Muscle layer of colon (tissue), 2 donors: ENCODE measurements around the gene REXO1.

ENCODE experiments used
- H3K27ac ChIP-seq: one replicate; pipeline ENCODE4 v1.7.0; 2013; ENCODE audit warnings: low read depth, mild to moderate bottlenecking, low read length, moderate library complexity
- H3K27me3 ChIP-seq, 2 donors: one replicate each; pipeline ENCODE4 v1.7.0; 2013; ENCODE audit warnings: low read length in 2 of 2, mild to moderate bottlenecking in 2 of 2; ENCODE audit not compliant: insufficient read depth in 2 of 2, control insufficient read depth in 1 of 2
- H3K36me3 ChIP-seq: one replicate; pipeline ENCODE4 v1.7.0; 2013; ENCODE audit warnings: mild to moderate bottlenecking, low read length; ENCODE audit not compliant: insufficient read depth
- H3K4me1 ChIP-seq: one replicate; pipeline ENCODE4 v1.7.0; 2013; ENCODE audit warnings: mild to moderate bottlenecking, low read length; ENCODE audit not compliant: insufficient read depth
- H3K4me3 ChIP-seq, 2 donors: one replicate each; pipeline ENCODE4 v1.7.0; 2013; ENCODE audit warnings: low read length in 2 of 2, low read depth in 1 of 2, mild to moderate bottlenecking in 1 of 2, moderate library complexity in 1 of 2
- H3K9ac ChIP-seq: one replicate; pipeline ENCODE4 v1.7.0; 2013; ENCODE audit warnings: low read length
- H3K9me3 ChIP-seq: one replicate; pipeline ENCODE4 v1.7.0; 2013; ENCODE audit warnings: mild to moderate bottlenecking, low read length
- donor health status: abdominal sarcoma.
- donor health status: Adenocarcinoma of cecum.

The REXO1 gene

GRCh38 chr19:1874554-1875185, 26.4 kb upstream of the REXO1 start:
- Histone ChIP-seq H3K4me3 (peak overlapping the region in 1 of 2 donors; percentile 89), H3K36me3 (no peaks in the 10 kb centered on the region), H3K9me3 (no peaks in the 10 kb centered on the region), H3K27me3 (no peaks in the 10 kb centered on the region), H3K9ac (peak overlapping the region; percentile 28), H3K4me1 (peaks cover 30% of the 10 kb centered on the region), H3K27ac (peak overlapping the region; percentile 90)

- no peaks in the 10 kb centered on the region for H3K9me3 ChIP-seq
- H3K27ac ChIP-seq: peak overlapping the region; percentile 66
- peak overlapping the region; percentile 5 to 44 for H3K4me3 ChIP-seq
- H3K9ac ChIP-seq: peak overlapping the region; percentile 25
- H3K27me3 ChIP-seq: no peaks in the 10 kb centered on the region
- H3K36me3 ChIP-seq: no peaks in the 10 kb centered on the region
- H3K4me1 ChIP-seq: peaks cover 30% of the 10 kb centered on the region
Measured at GRCh38 chr19:1873524-1874473, 25.5 kb upstream of the REXO1 start.

GRCh38 chr19:1872807-1873523, 24.7 kb upstream of the REXO1 start:
- peak overlapping the region; percentile 5 to 44 for H3K4me3 ChIP-seq
- H3K27me3 ChIP-seq: no peaks in the 10 kb centered on the region
- H3K36me3 ChIP-seq: no peaks in the 10 kb centered on the region
- H3K9ac ChIP-seq: no peak overlapping the region
- H3K4me1 ChIP-seq: peaks cover 30% of the 10 kb centered on the region
- peak overlapping the region; percentile 66 for H3K27ac ChIP-seq
- no peaks in the 10 kb centered on the region for H3K9me3 ChIP-seq

- H3K27ac ChIP-seq: no peak overlapping the region
- no peaks in the 10 kb centered on the region for H3K9me3 ChIP-seq
- no peaks in the 10 kb centered on the region for H3K27me3 ChIP-seq
- H3K9ac ChIP-seq: no peak overlapping the region
- H3K4me3 ChIP-seq: no peak overlapping the region
- H3K36me3 ChIP-seq: no peaks in the 10 kb centered on the region
- H3K4me1 ChIP-seq: peaks cover 30% of the 10 kb centered on the region
Measured at GRCh38 chr19:1871630-1872029, 23.3 kb upstream of the REXO1 start.

GRCh38 chr19:1871140-1871597, 22.9 kb upstream of the REXO1 start:
- Histone ChIP-seq H3K4me3 (no peak overlapping the region), H3K27me3 (no peaks in the 10 kb centered on the region), H3K9me3 (no peaks in the 10 kb centered on the region), H3K36me3 (no peaks in the 10 kb centered on the region), H3K4me1 (peaks cover 30% of the 10 kb centered on the region), H3K9ac (no peak overlapping the region), H3K27ac (no peak overlapping the region)

- Histone ChIP-seq H3K9ac (no peak overlapping the region), H3K4me3 (no peak overlapping the region), H3K4me1 (peaks cover 18% of the 10 kb centered on the region), H3K27ac (no peak overlapping the region), H3K9me3 (no peaks in the 10 kb centered on the region), H3K27me3 (no peaks in the 10 kb centered on the region), H3K36me3 (no peaks in the 10 kb centered on the region)
Measured at GRCh38 chr19:1868971-1869370, 20.7 kb upstream of the REXO1 start.

- Histone ChIP-seq H3K27me3 (peaks cover 0 to 1% of the 10 kb centered on the region in 2 donors), H3K27ac (no peak overlapping the region), H3K36me3 (no peaks in the 10 kb centered on the region), H3K9ac (no peak overlapping the region), H3K9me3 (no peaks in the 10 kb centered on the region), H3K4me1 (peaks cover 3% of the 10 kb centered on the region), H3K4me3 (no peak overlapping the region)
Measured at GRCh38 chr19:1867349-1867724, 19.1 kb upstream of the REXO1 start.

- H3K9me3 ChIP-seq: no peaks in the 10 kb centered on the region
- peaks cover 7% of the 10 kb centered on the region for H3K4me1 ChIP-seq
- H3K4me3 ChIP-seq: no peak overlapping the region
- H3K27me3 ChIP-seq: peaks cover 0 to 6% of the 10 kb centered on the region in 2 donors
- H3K9ac ChIP-seq: no peak overlapping the region
- no peak overlapping the region for H3K27ac ChIP-seq
- H3K36me3 ChIP-seq: no peaks in the 10 kb centered on the region
Measured at GRCh38 chr19:1866693-1867348, 18.5 kb upstream of the REXO1 start.

GRCh38 chr19:1865172-1866010, 17.1 kb upstream of the REXO1 start:
- Histone ChIP-seq H3K27me3 (peaks cover 10 to 17% of the 10 kb centered on the region in 2 donors), H3K27ac (peak overlapping the region; percentile 92), H3K4me1 (peaks cover 19% of the 10 kb centered on the region), H3K4me3 (peak overlapping the region in 1 of 2 donors; percentile 67), H3K9ac (no peak overlapping the region), H3K36me3 (no peaks in the 10 kb centered on the region), H3K9me3 (no peaks in the 10 kb centered on the region)

GRCh38 chr19:1864480-1865171, 16.3 kb upstream of the REXO1 start:
- H3K36me3 ChIP-seq: no peaks in the 10 kb centered on the region
- H3K4me3 ChIP-seq: peak overlapping the region; percentile 67 to 90
- no peak overlapping the region for H3K9ac ChIP-seq
- peaks cover 14 to 25% of the 10 kb centered on the region in 2 donors for H3K27me3 ChIP-seq
- peak overlapping the region; percentile 92 for H3K27ac ChIP-seq
- peaks cover 23% of the 10 kb centered on the region for H3K4me1 ChIP-seq
- H3K9me3 ChIP-seq: no peaks in the 10 kb centered on the region
